ENCODE measurements around the gene NRXN3. TPM values are rescaled to one million over a fixed set of nuclear protein-coding genes. Genes with fewer than 3 reads are reported as not detected.

Gene NRXN3
- total and polyA plus RNA-seq, 4 donors = 0.07 to 1.2 (median 0.23) TPM

DNA sequence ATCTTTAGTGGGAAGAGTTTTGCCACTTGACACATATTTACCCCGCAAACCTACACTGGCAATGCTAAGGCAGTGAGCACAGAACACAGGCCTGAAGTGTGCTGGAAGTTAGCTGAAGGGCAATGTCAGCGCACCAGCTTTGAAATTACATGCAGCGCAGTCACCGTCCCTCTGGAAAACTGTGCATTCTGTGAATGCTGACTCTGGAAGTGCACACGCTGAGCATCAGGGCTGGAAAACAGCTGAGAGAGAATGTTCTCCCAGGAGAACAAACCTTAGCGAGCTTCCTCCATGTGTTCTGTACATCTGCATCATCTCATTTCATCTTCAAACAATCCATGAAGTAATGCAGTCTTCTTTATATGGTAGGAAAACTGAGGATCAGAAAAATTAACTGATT lies 448.2 kb downstream of the NRXN3 start:
- Histone ChIP-seq H3K4me1 (ENCODE audit: control insufficient read depth in 4 of 4, insufficient read depth in 4 of 4, low read length in 3 of 4) (no peaks in the 10 kb centered on the region), H3K27me3 (ENCODE audit: control insufficient read depth in 4 of 4, insufficient read depth in 4 of 4, low read length in 3 of 4) (peaks cover 0 to 3% (median 0%) of the 10 kb centered on the region in 4 donors)
- WGBS = 88% methylated on average over 6 of the region's 6 CpGs

DNA sequence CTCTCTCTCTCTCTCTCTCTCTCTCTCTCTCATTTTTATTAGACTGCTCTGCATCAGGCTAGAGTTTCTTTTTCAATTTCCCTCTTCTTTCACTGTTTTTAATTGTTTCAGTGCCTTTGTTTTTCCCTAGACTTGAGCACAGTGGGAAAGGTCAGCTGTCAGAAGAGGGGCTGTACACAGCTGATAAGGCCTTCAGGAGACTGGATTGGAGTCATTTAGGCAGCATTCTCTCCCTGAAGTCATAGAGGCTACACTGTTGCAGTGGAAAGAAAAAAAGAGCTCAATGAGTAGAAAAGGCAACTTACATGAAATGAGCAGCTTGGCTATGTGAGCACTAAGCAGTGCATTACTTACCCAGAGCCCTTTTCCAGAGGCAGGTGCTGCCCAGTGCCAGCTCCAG lies 456.9 kb downstream of the NRXN3 start:
- Histone ChIP-seq H3K27ac (ENCODE audit: low read depth in 1 of 2, low read length in 2 of 2) (no peak overlapping the region), H3K9ac (ENCODE audit: low read depth in 1 of 2, low read length in 2 of 2) (no peak overlapping the region), H3K9me3 (ENCODE audit: control insufficient read depth in 4 of 4, low read length in 3 of 4) (no peaks in the 10 kb centered on the region), H3K36me3 (ENCODE audit: control insufficient read depth in 4 of 4, insufficient read depth in 3 of 4, low read depth in 1 of 4, low read length in 3 of 4) (no peaks in the 10 kb centered on the region), H3K27me3 (ENCODE audit: control insufficient read depth in 4 of 4, insufficient read depth in 4 of 4, low read length in 3 of 4) (no peaks in the 10 kb centered on the region), H3K4me1 (ENCODE audit: control insufficient read depth in 4 of 4, insufficient read depth in 4 of 4, low read length in 3 of 4) (no peaks in the 10 kb centered on the region), H3K4me3 (ENCODE audit: low read depth in 1 of 3, low read length in 3 of 3) (no peak overlapping the region)
- no peak for DNase-seq (ENCODE audit: low spot score)
- TF ChIP-seq NR2F2 (IDR thresholded peaks at IDR 0.05) (no peak), YY1 (IDR thresholded peaks at IDR 0.05) (no peak), FOXA2 (IDR thresholded peaks at IDR 0.05) (no peak), TAF1 (conservative IDR thresholded peaks at IDR 0.05) (no peak), JUND (IDR thresholded peaks at IDR 0.05) (no peak), FOXA1 (IDR thresholded peaks at IDR 0.05) (no peak), HNF4A (conservative IDR thresholded peaks at IDR 0.05) (no peak), GABPA (IDR thresholded peaks at IDR 0.05 in 1 of 2, conservative IDR thresholded peaks at IDR 0.05 in 1 of 2) (no peak), SP1 (IDR thresholded peaks at IDR 0.05) (no peak)
- TF ChIP-seq, protein P1, sequence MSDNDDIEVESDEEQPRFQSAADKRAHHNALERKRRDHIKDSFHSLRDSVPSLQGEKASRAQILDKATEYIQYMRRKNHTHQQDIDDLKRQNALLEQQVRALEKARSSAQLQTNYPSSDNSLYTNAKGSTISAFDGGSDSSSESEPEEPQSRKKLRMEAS (IDR thresholded peaks at IDR 0.05) = no peak
- TF ChIP-seq, protein P2, sequence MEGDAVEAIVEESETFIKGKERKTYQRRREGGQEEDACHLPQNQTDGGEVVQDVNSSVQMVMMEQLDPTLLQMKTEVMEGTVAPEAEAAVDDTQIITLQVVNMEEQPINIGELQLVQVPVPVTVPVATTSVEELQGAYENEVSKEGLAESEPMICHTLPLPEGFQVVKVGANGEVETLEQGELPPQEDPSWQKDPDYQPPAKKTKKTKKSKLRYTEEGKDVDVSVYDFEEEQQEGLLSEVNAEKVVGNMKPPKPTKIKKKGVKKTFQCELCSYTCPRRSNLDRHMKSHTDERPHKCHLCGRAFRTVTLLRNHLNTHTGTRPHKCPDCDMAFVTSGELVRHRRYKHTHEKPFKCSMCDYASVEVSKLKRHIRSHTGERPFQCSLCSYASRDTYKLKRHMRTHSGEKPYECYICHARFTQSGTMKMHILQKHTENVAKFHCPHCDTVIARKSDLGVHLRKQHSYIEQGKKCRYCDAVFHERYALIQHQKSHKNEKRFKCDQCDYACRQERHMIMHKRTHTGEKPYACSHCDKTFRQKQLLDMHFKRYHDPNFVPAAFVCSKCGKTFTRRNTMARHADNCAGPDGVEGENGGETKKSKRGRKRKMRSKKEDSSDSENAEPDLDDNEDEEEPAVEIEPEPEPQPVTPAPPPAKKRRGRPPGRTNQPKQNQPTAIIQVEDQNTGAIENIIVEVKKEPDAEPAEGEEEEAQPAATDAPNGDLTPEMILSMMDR (IDR thresholded peaks at IDR 0.05; ENCODE audit: low read depth, low read length, missing input control) = no peak

More for the DNA sequence above, 448.2 kb downstream of the NRXN3 start:
- no peak overlapping the region for H3K27ac ChIP-seq (ENCODE audit: low read depth in 1 of 2, low read length in 2 of 2)
- no peak overlapping the region for H3K9ac ChIP-seq (ENCODE audit: low read depth in 1 of 2, low read length in 2 of 2)
- no peak for DNase-seq (ENCODE audit: low spot score)
- H3K36me3 ChIP-seq (ENCODE audit: control insufficient read depth in 4 of 4, insufficient read depth in 3 of 4, low read depth in 1 of 4, low read length in 3 of 4) = no peaks in the 10 kb centered on the region
- TF ChIP-seq, protein P3, sequence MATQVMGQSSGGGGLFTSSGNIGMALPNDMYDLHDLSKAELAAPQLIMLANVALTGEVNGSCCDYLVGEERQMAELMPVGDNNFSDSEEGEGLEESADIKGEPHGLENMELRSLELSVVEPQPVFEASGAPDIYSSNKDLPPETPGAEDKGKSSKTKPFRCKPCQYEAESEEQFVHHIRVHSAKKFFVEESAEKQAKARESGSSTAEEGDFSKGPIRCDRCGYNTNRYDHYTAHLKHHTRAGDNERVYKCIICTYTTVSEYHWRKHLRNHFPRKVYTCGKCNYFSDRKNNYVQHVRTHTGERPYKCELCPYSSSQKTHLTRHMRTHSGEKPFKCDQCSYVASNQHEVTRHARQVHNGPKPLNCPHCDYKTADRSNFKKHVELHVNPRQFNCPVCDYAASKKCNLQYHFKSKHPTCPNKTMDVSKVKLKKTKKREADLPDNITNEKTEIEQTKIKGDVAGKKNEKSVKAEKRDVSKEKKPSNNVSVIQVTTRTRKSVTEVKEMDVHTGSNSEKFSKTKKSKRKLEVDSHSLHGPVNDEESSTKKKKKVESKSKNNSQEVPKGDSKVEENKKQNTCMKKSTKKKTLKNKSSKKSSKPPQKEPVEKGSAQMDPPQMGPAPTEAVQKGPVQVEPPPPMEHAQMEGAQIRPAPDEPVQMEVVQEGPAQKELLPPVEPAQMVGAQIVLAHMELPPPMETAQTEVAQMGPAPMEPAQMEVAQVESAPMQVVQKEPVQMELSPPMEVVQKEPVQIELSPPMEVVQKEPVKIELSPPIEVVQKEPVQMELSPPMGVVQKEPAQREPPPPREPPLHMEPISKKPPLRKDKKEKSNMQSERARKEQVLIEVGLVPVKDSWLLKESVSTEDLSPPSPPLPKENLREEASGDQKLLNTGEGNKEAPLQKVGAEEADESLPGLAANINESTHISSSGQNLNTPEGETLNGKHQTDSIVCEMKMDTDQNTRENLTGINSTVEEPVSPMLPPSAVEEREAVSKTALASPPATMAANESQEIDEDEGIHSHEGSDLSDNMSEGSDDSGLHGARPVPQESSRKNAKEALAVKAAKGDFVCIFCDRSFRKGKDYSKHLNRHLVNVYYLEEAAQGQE (IDR thresholded peaks at IDR 0.05) = no peak
- TF ChIP-seq, protein P4, sequence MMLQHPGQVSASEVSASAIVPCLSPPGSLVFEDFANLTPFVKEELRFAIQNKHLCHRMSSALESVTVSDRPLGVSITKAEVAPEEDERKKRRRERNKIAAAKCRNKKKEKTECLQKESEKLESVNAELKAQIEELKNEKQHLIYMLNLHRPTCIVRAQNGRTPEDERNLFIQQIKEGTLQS (IDR thresholded peaks at IDR 0.05) = no peak
- TF ChIP-seq HNF4G (IDR thresholded peaks at IDR 0.05) (no peak), EGR1 (IDR thresholded peaks at IDR 0.05; ENCODE audit: low read depth in 2 of 2) (no peak), RXRA (IDR thresholded peaks at IDR 0.05) (no peak), HNF4A (conservative IDR thresholded peaks at IDR 0.05) (no peak), GABPA (IDR thresholded peaks at IDR 0.05 in 1 of 2, conservative IDR thresholded peaks at IDR 0.05 in 1 of 2) (no peak)
- TF ChIP-seq, protein P1 (IDR thresholded peaks at IDR 0.05) = no peak
- H3K4me3 ChIP-seq (ENCODE audit: low read depth in 1 of 3, low read length in 3 of 3) = no peak overlapping the region
- no peaks in the 10 kb centered on the region for H3K9me3 ChIP-seq (ENCODE audit: control insufficient read depth in 4 of 4, low read length in 3 of 4)
